Fibroblast of pulmonary artery (primary cell): ENCODE results near the gene EHD1.

Experiments used
- DNase-seq: peaks from one replicate; pipeline ENCODE4 v3.0.0-alpha.2; 2010; ENCODE audit warnings: low read depth
- H3K4me3 ChIP-seq: replicated peaks from 2 replicates; pipeline ENCODE4 v1.5.1; 2011; ENCODE audit warnings: low read depth, mild to moderate bottlenecking, control low read depth, low read length, moderate library complexity
- TF ChIP-seq, protein P1 (sequence below): IDR thresholded peaks from 2 replicates; pipeline ENCODE4 v1.5.1; 2011; ENCODE audit warnings: mild to moderate bottlenecking, control low read depth, low read length, inconsistent platforms; ENCODE audit errors: missing control alignments

The EHD1 gene

GRCh38 chr11:64878494-64879243 is at the start of gene EHD1:
TSS of gene EHD1 (minus strand) at chr11:64878621. CDS start at chr11:64878464, 157 bp downstream.
- TF ChIP-seq, protein P1, sequence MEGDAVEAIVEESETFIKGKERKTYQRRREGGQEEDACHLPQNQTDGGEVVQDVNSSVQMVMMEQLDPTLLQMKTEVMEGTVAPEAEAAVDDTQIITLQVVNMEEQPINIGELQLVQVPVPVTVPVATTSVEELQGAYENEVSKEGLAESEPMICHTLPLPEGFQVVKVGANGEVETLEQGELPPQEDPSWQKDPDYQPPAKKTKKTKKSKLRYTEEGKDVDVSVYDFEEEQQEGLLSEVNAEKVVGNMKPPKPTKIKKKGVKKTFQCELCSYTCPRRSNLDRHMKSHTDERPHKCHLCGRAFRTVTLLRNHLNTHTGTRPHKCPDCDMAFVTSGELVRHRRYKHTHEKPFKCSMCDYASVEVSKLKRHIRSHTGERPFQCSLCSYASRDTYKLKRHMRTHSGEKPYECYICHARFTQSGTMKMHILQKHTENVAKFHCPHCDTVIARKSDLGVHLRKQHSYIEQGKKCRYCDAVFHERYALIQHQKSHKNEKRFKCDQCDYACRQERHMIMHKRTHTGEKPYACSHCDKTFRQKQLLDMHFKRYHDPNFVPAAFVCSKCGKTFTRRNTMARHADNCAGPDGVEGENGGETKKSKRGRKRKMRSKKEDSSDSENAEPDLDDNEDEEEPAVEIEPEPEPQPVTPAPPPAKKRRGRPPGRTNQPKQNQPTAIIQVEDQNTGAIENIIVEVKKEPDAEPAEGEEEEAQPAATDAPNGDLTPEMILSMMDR = peak; percentile 41
- peak; percentile 98 for DNase-seq
- H3K4me3 ChIP-seq = peak within 1 kb of the TSS; percentile 93

DNA sequence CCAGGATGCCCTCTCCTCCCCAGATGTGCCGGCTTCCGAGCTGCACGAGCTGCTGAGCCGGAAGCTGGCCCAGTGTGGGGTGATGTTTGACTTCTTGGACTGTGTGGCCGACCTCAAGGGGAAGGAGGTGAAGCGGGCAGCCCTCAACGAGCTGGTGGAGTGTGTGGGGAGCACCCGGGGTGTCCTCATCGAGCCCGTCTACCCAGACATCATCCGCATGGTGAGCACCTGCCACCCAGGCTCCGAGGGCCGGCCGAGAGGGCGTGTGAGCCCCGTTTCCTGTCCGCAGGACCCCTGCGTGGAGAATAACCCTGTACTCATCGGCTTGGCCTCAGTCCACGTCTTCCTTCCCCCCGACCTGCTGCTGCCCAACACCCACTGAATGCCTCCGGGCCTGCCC is 48.3 kb upstream of the EHD1 start:
- TF ChIP-seq, protein P1 = no peak
- no peak overlapping the region for H3K4me3 ChIP-seq
- DNase-seq = no peak

GRCh38 chr11:64925536-64926436 is 47.4 kb upstream of the EHD1 start:
- TF ChIP-seq, protein P1 = no peak

GRCh38 chr11:64924910-64925284 is 46.5 kb upstream of the EHD1 start:
- peak overlapping the region; percentile 87 for H3K4me3 ChIP-seq
- DNase-seq = no peak
- TF ChIP-seq, protein P1 = no peak

More at GRCh38 chr11:64925536-64926436, 47.4 kb upstream of the EHD1 start:
- H3K4me3 ChIP-seq = peak overlapping the region; percentile 87
- DNase-seq = no peak

DNA sequence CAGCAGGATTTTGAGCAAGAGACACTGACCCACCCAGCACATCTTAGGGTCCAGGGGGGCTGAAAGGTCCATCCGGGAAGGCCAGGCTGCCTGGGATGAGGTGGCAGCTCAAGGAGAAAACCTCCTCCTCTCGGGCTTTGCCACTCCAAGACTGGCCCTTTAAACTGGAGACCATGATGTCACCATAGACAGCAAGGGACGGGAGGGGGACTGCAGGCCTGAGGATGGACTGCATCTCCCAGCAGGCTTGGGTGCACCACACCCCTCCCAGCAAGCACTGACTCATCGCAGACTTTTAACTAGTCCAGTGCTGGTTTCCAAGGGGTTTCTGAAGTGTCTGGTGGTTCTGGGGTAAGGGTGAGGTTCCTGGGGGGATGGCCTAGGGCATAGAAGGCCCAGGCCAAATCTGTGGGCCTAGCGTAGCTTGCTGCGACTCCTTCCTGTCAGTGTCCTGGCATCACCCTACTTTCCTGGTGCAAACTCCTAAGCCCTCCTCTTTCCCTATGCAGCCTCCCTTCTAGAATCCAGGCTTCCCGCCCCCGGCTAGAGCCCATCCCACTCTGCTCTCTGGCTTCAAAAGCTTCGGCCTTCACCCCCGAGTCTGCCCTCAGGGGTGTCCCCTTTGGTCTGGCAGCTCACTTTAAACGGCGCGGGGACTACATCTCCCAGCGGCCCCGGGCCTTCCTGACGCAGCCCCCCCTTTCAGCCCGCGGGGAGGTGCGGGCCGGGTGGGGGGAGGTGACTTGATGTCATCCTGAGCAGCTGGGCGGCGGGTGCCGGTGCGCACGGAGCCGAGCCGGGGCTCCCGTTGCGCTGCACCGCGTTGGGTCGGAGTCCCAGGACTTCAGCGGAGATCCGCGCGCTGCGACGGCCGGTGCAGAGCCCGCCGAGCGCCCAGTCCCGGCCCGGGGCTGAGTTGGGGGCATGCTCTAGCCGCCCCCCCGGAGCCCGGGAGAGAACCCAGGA is 45.8 kb upstream of the EHD1 start, which contains the start of gene PPP2R5B:
PPP2R5B (plus strand) TSS at position 746 of the 966 bp plus-strand sequence. CDS start 1,046 bp downstream, outside the sequence.
- H3K4me3 ChIP-seq = peak within 1 kb of the TSS; percentile 87
- peak; percentile 95 for DNase-seq
- TF ChIP-seq, protein P1 = no peak

GRCh38 chr11:64923151-64923661 is 44.8 kb upstream of the EHD1 start:
- TF ChIP-seq, protein P1 = no peak
- no peak for DNase-seq
- H3K4me3 ChIP-seq = no peak overlapping the region
